NB4 (cell line): ENCODE measurements around the gene DNAL1.

Experiments
- POLR2A ChIP-seq: IDR thresholded peaks from 2 replicates; pipeline ENCODE4 v1.6.1; 2011; ENCODE audit warnings: mild to moderate bottlenecking; ENCODE audit not compliant: insufficient read length; ENCODE audit errors: extremely low read depth
- TF ChIP-seq, protein P1 (sequence below): IDR thresholded peaks from one replicate; pipeline ENCODE4 v1.5.1; 2012; ENCODE audit warnings: low read depth, low read length

DNA sequence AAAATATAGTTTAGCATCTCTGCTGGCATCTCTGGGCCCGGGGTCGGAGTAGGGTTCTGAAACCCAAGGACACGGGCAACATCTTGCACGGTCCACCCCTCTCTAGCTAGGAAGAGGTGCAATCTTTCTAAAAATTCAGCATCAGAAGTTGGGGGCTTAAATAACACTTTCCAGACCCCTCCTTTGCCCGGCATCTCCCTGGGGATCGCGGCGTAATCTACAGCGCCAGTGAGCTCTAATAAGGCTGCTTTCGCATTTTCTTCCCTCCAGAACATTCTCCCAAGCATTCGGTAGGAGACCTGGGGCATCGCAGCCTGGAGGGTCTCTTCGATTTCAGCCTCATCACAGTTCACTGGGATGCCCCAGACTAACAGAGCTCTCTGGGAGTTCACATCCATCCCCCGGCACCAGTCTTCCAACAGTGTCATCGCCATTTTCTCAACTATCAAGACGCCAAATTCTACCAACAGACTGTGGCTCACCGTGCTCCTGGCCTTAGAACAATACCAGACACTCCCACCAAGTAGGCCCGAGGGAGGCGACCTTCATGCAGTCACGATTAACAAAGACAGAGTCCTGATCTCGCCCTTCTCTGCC, 68.5 kb downstream of the DNAL1 start:
- TF ChIP-seq, protein P1, sequence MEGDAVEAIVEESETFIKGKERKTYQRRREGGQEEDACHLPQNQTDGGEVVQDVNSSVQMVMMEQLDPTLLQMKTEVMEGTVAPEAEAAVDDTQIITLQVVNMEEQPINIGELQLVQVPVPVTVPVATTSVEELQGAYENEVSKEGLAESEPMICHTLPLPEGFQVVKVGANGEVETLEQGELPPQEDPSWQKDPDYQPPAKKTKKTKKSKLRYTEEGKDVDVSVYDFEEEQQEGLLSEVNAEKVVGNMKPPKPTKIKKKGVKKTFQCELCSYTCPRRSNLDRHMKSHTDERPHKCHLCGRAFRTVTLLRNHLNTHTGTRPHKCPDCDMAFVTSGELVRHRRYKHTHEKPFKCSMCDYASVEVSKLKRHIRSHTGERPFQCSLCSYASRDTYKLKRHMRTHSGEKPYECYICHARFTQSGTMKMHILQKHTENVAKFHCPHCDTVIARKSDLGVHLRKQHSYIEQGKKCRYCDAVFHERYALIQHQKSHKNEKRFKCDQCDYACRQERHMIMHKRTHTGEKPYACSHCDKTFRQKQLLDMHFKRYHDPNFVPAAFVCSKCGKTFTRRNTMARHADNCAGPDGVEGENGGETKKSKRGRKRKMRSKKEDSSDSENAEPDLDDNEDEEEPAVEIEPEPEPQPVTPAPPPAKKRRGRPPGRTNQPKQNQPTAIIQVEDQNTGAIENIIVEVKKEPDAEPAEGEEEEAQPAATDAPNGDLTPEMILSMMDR = no peak
- no peak for TF ChIP-seq POLR2A
